Measurements from ENCODE around the gene EYA4.
A peak's percentile ranks its signal among the peaks of the same experiment; 100 is the strongest.

EYA4 gene

GRCh38 chr6:133288662-133289061 lies 47.5 kb downstream of the EYA4 start:
- no peak overlapping the region for H2AK5ac ChIP-seq (ENCODE audit: low read length)
- H3K4me2 ChIP-seq (ENCODE audit: low read length): no peak overlapping the region
- no peak overlapping the region for H3K4ac ChIP-seq (ENCODE audit: low read depth, low read length)
- H4K8ac ChIP-seq (ENCODE audit: low read depth, low read length): no peak overlapping the region
- H3K56ac ChIP-seq (ENCODE audit: low read length): no peak overlapping the region
- no peak overlapping the region for H2BK5ac ChIP-seq (ENCODE audit: low read length)
- H3K79me2 ChIP-seq (ENCODE audit: control insufficient read depth, insufficient read depth, low read length): no peaks in the 10 kb centered on the region
- H3K4me3 ChIP-seq (ENCODE audit: low read length): no peak overlapping the region
- no peak overlapping the region for H2BK15ac ChIP-seq (replicated peaks; ENCODE audit: low read depth)
- no peak overlapping the region for H3K27ac ChIP-seq (ENCODE audit: low read depth, low read length)
- H3K36me3 ChIP-seq (ENCODE audit: control insufficient read depth, insufficient read depth, low read length): no peaks in the 10 kb centered on the region
- no CpG with 5 or more reads among the region's 1 CpG for WGBS (ENCODE audit: extremely low coverage, insufficient coverage, low lambda C conversion rate)
- no peaks in the 10 kb centered on the region for H3K79me1 ChIP-seq (ENCODE audit: low read length)
- DNase-seq: no peak
- no peak overlapping the region for H3K9ac ChIP-seq (ENCODE audit: low read length)
- no peaks in the 10 kb centered on the region for H3K4me1 ChIP-seq (ENCODE audit: control insufficient read depth, low read depth, low read length)
- no peak overlapping the region for H4K5ac ChIP-seq (ENCODE audit: low read length)
- no peaks in the 10 kb centered on the region for H3K27me3 ChIP-seq (ENCODE audit: insufficient read depth, low read length, poor library complexity)
- H2BK120ac ChIP-seq (ENCODE audit: low read depth, low read length): no peak overlapping the region
- H3K23ac ChIP-seq (ENCODE audit: low read length): no peak overlapping the region
- H3K18ac ChIP-seq (ENCODE audit: low read length): no peak overlapping the region

GRCh38 chr6:133289733-133290306 lies 48.7 kb downstream of the EYA4 start:
- Histone ChIP-seq H3K27me3 (ENCODE audit: insufficient read depth, low read length, poor library complexity) (no peaks in the 10 kb centered on the region), H3K27ac (ENCODE audit: low read depth, low read length) (no peak overlapping the region), H2BK120ac (ENCODE audit: low read depth, low read length) (no peak overlapping the region), H3K4me1 (ENCODE audit: control insufficient read depth, low read depth, low read length) (no peaks in the 10 kb centered on the region), H3K36me3 (ENCODE audit: control insufficient read depth, insufficient read depth, low read length) (no peaks in the 10 kb centered on the region), H2BK15ac (replicated peaks; ENCODE audit: low read depth) (no peak overlapping the region), H3K79me2 (ENCODE audit: control insufficient read depth, insufficient read depth, low read length) (no peaks in the 10 kb centered on the region), H3K23ac (ENCODE audit: low read length) (no peak overlapping the region), H2BK5ac (ENCODE audit: low read length) (no peak overlapping the region), H3K79me1 (ENCODE audit: low read length) (no peaks in the 10 kb centered on the region), H3K9ac (ENCODE audit: low read length) (no peak overlapping the region), H3K4me3 (ENCODE audit: low read length) (no peak overlapping the region), H4K8ac (ENCODE audit: low read depth, low read length) (peak overlapping the region; percentile 28), H3K56ac (ENCODE audit: low read length) (no peak overlapping the region), H3K4me2 (ENCODE audit: low read length) (no peak overlapping the region), H2AK5ac (ENCODE audit: low read length) (no peak overlapping the region), H4K5ac (ENCODE audit: low read length) (no peak overlapping the region), H3K18ac (ENCODE audit: low read length) (no peak overlapping the region), H3K4ac (ENCODE audit: low read depth, low read length) (no peak overlapping the region)
- no peak for DNase-seq
- WGBS (ENCODE audit: extremely low coverage, insufficient coverage, low lambda C conversion rate): no CpG with 5 or more reads among the region's 5 CpGs

- no peak overlapping the region for H3K23ac ChIP-seq (ENCODE audit: low read length)
- H3K79me1 ChIP-seq (ENCODE audit: low read length): no peaks in the 10 kb centered on the region
- no peak overlapping the region for H3K4me2 ChIP-seq (ENCODE audit: low read length)
- H3K36me3 ChIP-seq (ENCODE audit: control insufficient read depth, insufficient read depth, low read length): no peaks in the 10 kb centered on the region
- WGBS (ENCODE audit: extremely low coverage, insufficient coverage, low lambda C conversion rate): no CpG with 5 or more reads among the region's 1 CpG
- no peak overlapping the region for H2BK120ac ChIP-seq (ENCODE audit: low read depth, low read length)
- no peak for DNase-seq
- H2AK5ac ChIP-seq (ENCODE audit: low read length): no peak overlapping the region
- no peak overlapping the region for H3K27ac ChIP-seq (ENCODE audit: low read depth, low read length)
- H4K8ac ChIP-seq (ENCODE audit: low read depth, low read length): no peak overlapping the region
- no peak overlapping the region for H4K5ac ChIP-seq (ENCODE audit: low read length)
- no peak overlapping the region for H2BK15ac ChIP-seq (replicated peaks; ENCODE audit: low read depth)
- H3K4me1 ChIP-seq (ENCODE audit: control insufficient read depth, low read depth, low read length): no peaks in the 10 kb centered on the region
- no peak overlapping the region for H3K4me3 ChIP-seq (ENCODE audit: low read length)
- no peak overlapping the region for H3K4ac ChIP-seq (ENCODE audit: low read depth, low read length)
- H3K18ac ChIP-seq (ENCODE audit: low read length): no peak overlapping the region
- H3K56ac ChIP-seq (ENCODE audit: low read length): no peak overlapping the region
- H3K79me2 ChIP-seq (ENCODE audit: control insufficient read depth, insufficient read depth, low read length): no peaks in the 10 kb centered on the region
- no peak overlapping the region for H3K9ac ChIP-seq (ENCODE audit: low read length)
- no peaks in the 10 kb centered on the region for H3K27me3 ChIP-seq (ENCODE audit: insufficient read depth, low read length, poor library complexity)
- no peak overlapping the region for H2BK5ac ChIP-seq (ENCODE audit: low read length)
Measured at GRCh38 chr6:133290930-133291329, 49.8 kb downstream of the EYA4 start.

GRCh38 chr6:133291671-133292070 lies 50.5 kb downstream of the EYA4 start:
- H2AK5ac ChIP-seq (ENCODE audit: low read length): no peak overlapping the region

GRCh38 chr6:133297657-133298056 lies 56.5 kb downstream of the EYA4 start:
- H3K4ac ChIP-seq (ENCODE audit: low read depth, low read length): no peak overlapping the region
- H3K79me1 ChIP-seq (ENCODE audit: low read length): no peaks in the 10 kb centered on the region

More at GRCh38 chr6:133291671-133292070, 50.5 kb downstream of the EYA4 start:
- no peaks in the 10 kb centered on the region for H3K79me2 ChIP-seq (ENCODE audit: control insufficient read depth, insufficient read depth, low read length)
- H3K56ac ChIP-seq (ENCODE audit: low read length): no peak overlapping the region
- DNase-seq: no peak
- H4K8ac ChIP-seq (ENCODE audit: low read depth, low read length): no peak overlapping the region
- no peaks in the 10 kb centered on the region for H3K27me3 ChIP-seq (ENCODE audit: insufficient read depth, low read length, poor library complexity)
- no peak overlapping the region for H2BK15ac ChIP-seq (replicated peaks; ENCODE audit: low read depth)
- H3K79me1 ChIP-seq (ENCODE audit: low read length): no peaks in the 10 kb centered on the region
- no peak overlapping the region for H3K18ac ChIP-seq (ENCODE audit: low read length)
- H3K4me3 ChIP-seq (ENCODE audit: low read length): no peak overlapping the region
- H3K9ac ChIP-seq (ENCODE audit: low read length): no peak overlapping the region
- H2BK5ac ChIP-seq (ENCODE audit: low read length): no peak overlapping the region
- no CpG with 5 or more reads among the region's 1 CpG for WGBS (ENCODE audit: extremely low coverage, insufficient coverage, low lambda C conversion rate)
- H2BK120ac ChIP-seq (ENCODE audit: low read depth, low read length): no peak overlapping the region
- H3K4me2 ChIP-seq (ENCODE audit: low read length): no peak overlapping the region
- no peaks in the 10 kb centered on the region for H3K4me1 ChIP-seq (ENCODE audit: control insufficient read depth, low read depth, low read length)
- no peak overlapping the region for H3K23ac ChIP-seq (ENCODE audit: low read length)
- H3K27ac ChIP-seq (ENCODE audit: low read depth, low read length): no peak overlapping the region
- H3K36me3 ChIP-seq (ENCODE audit: control insufficient read depth, insufficient read depth, low read length): no peaks in the 10 kb centered on the region
- no peak overlapping the region for H4K5ac ChIP-seq (ENCODE audit: low read length)
- no peak overlapping the region for H3K4ac ChIP-seq (ENCODE audit: low read depth, low read length)

GRCh38 chr6:133298335-133298734 lies 57.2 kb downstream of the EYA4 start:
- H3K56ac ChIP-seq (ENCODE audit: low read length): no peak overlapping the region
- no peak overlapping the region for H4K5ac ChIP-seq (ENCODE audit: low read length)
- no peak overlapping the region for H2AK5ac ChIP-seq (ENCODE audit: low read length)
- H3K79me1 ChIP-seq (ENCODE audit: low read length): no peaks in the 10 kb centered on the region
- H3K27me3 ChIP-seq (ENCODE audit: insufficient read depth, low read length, poor library complexity): no peaks in the 10 kb centered on the region
- H4K8ac ChIP-seq (ENCODE audit: low read depth, low read length): no peak overlapping the region
- H2BK15ac ChIP-seq (replicated peaks; ENCODE audit: low read depth): no peak overlapping the region
- H2BK120ac ChIP-seq (ENCODE audit: low read depth, low read length): no peak overlapping the region
- no peaks in the 10 kb centered on the region for H3K79me2 ChIP-seq (ENCODE audit: control insufficient read depth, insufficient read depth, low read length)
- no peak overlapping the region for H3K18ac ChIP-seq (ENCODE audit: low read length)
- no peaks in the 10 kb centered on the region for H3K4me1 ChIP-seq (ENCODE audit: control insufficient read depth, low read depth, low read length)
- H3K36me3 ChIP-seq (ENCODE audit: control insufficient read depth, insufficient read depth, low read length): no peaks in the 10 kb centered on the region
- WGBS (ENCODE audit: extremely low coverage, insufficient coverage, low lambda C conversion rate): no CpG with 5 or more reads among the region's 3 CpGs
- no peak overlapping the region for H3K27ac ChIP-seq (ENCODE audit: low read depth, low read length)
- H3K4ac ChIP-seq (ENCODE audit: low read depth, low read length): no peak overlapping the region
- H3K9ac ChIP-seq (ENCODE audit: low read length): no peak overlapping the region
- no peak overlapping the region for H2BK5ac ChIP-seq (ENCODE audit: low read length)
- no peak overlapping the region for H3K23ac ChIP-seq (ENCODE audit: low read length)
- no peak overlapping the region for H3K4me2 ChIP-seq (ENCODE audit: low read length)
- H3K4me3 ChIP-seq (ENCODE audit: low read length): no peak overlapping the region
- DNase-seq: no peak

More at GRCh38 chr6:133297657-133298056, 56.5 kb downstream of the EYA4 start:
- Histone ChIP-seq H3K4me1 (ENCODE audit: control insufficient read depth, low read depth, low read length) (no peaks in the 10 kb centered on the region), H2AK5ac (ENCODE audit: low read length) (no peak overlapping the region), H3K4me3 (ENCODE audit: low read length) (no peak overlapping the region), H4K8ac (ENCODE audit: low read depth, low read length) (no peak overlapping the region), H3K36me3 (ENCODE audit: control insufficient read depth, insufficient read depth, low read length) (no peaks in the 10 kb centered on the region), H4K5ac (ENCODE audit: low read length) (no peak overlapping the region), H3K4me2 (ENCODE audit: low read length) (no peak overlapping the region), H2BK120ac (ENCODE audit: low read depth, low read length) (no peak overlapping the region), H2BK5ac (ENCODE audit: low read length) (no peak overlapping the region), H3K18ac (ENCODE audit: low read length) (no peak overlapping the region), H3K23ac (ENCODE audit: low read length) (no peak overlapping the region), H3K27me3 (ENCODE audit: insufficient read depth, low read length, poor library complexity) (no peaks in the 10 kb centered on the region), H3K56ac (ENCODE audit: low read length) (no peak overlapping the region), H2BK15ac (replicated peaks; ENCODE audit: low read depth) (no peak overlapping the region), H3K27ac (ENCODE audit: low read depth, low read length) (no peak overlapping the region), H3K9ac (ENCODE audit: low read length) (no peak overlapping the region), H3K79me2 (ENCODE audit: control insufficient read depth, insufficient read depth, low read length) (no peaks in the 10 kb centered on the region)
- DNase-seq: no peak
- no CpG with 5 or more reads among the region's 2 CpGs for WGBS (ENCODE audit: extremely low coverage, insufficient coverage, low lambda C conversion rate)
